Tibial artery (tissue), 4 donors: ENCODE measurements around the gene MCHR1.

ENCODE experiments used
- DNase-seq, 2 donors: peaks; one replicate each; pipeline ENCODE4 v3.0.0-alpha.2; 2019
- H3K27ac ChIP-seq, 2 donors: fragments of 200-600 bp; sonication (generic) in 1 of 2; 1 replicate in 1 of 2; 2 replicates in 1 of 2; pipeline ENCODE4 v1.5.1; 2018 to 2019; ENCODE audit warnings: mild to moderate bottlenecking in 1 of 2
- H3K27me3 ChIP-seq, 2 donors: fragments of 200-600 bp; sonication (generic) in 1 of 2; one replicate each; pipeline versions ENCODE4 v1.5.1 to v1.6.0; 2016 to 2019
- H3K36me3 ChIP-seq, 3 donors: fragments of 200-600 bp; sonication (generic) in 2 of 3; one replicate each; pipeline ENCODE4 v1.5.1; 2016 to 2019; ENCODE audit warnings: mild to moderate bottlenecking in 2 of 3
- H3K4me1 ChIP-seq, 4 donors: fragments of 200-600 bp; sonication (generic) in 2 of 4; 1 replicate in 3 of 4; 2 replicates in 1 of 4; pipeline ENCODE4 v1.5.1; 2016 to 2019
- H3K4me3 ChIP-seq, 2 donors: fragments of 200-600 bp; sonication (generic) in 1 of 2; 1 replicate in 1 of 2; 2 replicates in 1 of 2; pipeline ENCODE4 v1.5.1; 2018 to 2019; ENCODE audit warnings: mild to moderate bottlenecking in 2 of 2
- H3K9me3 ChIP-seq, 3 donors: fragments of 200-600 bp; sonication (generic) in 1 of 3; one replicate each; pipeline ENCODE4 v1.5.1; 2016 to 2019
- intact Hi-C: fragments of 100-400 bp; cut with DNase I; formaldehyde crosslinking; loops from one replicate; pipeline ENCODE4 v1.15.0; 2023; ENCODE audit warnings: low total_unique reads
- TF ChIP-seq, protein P1 (sequence below), 2 experiments: fragments of 200-600 bp in 1 of 2; fragments of 450-650 bp in 1 of 2; IDR thresholded peaks; one replicate each; pipeline ENCODE4 v1.5.1; 2017 to 2019; ENCODE audit warnings: antibody characterized with exemption in 2 of 2, mild to moderate bottlenecking in 1 of 2, moderate library complexity in 1 of 2

MCHR1 gene

DNA sequence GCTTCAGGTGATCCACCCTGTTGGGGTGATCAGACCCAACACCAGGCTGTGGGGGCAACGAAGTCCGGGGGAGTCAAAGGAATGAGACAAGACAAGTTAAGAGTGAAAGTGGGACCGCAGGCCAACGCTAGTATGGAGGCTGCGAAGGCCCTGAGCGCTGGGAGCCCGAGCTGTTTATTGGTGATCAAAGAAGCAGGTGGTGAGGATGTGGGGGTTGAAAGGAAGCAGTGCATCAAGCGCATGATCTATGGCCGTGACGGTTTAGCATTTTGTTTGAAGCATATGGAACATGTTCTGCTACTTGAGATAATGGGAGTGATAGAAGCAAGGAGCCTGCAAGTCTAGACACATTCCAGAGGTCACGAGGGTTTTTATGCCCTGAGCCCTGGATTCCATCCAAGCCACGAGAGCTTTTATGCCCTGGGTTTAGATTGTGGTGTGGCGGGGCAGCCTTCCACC is 49.5 kb downstream of the MCHR1 start:
- intact Hi-C loops: no loop called here
- Histone ChIP-seq H3K36me3 (no peaks in the 10 kb centered on the region), H3K4me1 (peaks cover 0 to 11% (median 9%) of the 10 kb centered on the region in 4 donors), H3K9me3 (no peaks in the 10 kb centered on the region), H3K27me3 (no peaks in the 10 kb centered on the region), H3K4me3 (no peak overlapping the region), H3K27ac (no peak overlapping the region)
- DNase-seq: no peak
- TF ChIP-seq, protein P1, sequence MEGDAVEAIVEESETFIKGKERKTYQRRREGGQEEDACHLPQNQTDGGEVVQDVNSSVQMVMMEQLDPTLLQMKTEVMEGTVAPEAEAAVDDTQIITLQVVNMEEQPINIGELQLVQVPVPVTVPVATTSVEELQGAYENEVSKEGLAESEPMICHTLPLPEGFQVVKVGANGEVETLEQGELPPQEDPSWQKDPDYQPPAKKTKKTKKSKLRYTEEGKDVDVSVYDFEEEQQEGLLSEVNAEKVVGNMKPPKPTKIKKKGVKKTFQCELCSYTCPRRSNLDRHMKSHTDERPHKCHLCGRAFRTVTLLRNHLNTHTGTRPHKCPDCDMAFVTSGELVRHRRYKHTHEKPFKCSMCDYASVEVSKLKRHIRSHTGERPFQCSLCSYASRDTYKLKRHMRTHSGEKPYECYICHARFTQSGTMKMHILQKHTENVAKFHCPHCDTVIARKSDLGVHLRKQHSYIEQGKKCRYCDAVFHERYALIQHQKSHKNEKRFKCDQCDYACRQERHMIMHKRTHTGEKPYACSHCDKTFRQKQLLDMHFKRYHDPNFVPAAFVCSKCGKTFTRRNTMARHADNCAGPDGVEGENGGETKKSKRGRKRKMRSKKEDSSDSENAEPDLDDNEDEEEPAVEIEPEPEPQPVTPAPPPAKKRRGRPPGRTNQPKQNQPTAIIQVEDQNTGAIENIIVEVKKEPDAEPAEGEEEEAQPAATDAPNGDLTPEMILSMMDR (IDR thresholded peaks at IDR 0.05): no peak

DNA sequence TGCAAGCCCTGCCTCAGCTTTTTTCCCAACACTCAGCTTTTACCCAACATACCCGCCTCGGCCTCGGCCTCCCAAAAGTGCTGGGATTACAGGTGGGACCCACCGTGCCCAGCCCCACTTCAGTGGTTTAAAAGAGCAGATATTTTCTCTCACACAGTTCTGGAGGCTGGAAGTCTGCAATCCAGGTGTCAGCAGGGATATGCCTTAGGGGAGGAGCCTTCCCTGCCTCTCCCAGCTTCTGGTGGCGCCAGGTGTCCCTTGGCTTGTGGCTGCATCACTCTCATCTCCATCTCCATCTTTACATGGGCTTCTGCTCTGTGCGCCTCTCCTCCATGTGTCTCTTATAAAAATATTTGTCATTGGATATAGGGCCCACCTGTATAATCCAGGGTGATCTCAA is 50.0 kb downstream of the MCHR1 start:
- H3K4me1 ChIP-seq: peaks cover 0 to 11% (median 9%) of the 10 kb centered on the region in 4 donors

More for the DNA sequence above, 50.0 kb downstream of the MCHR1 start:
- H3K27ac ChIP-seq: no peak overlapping the region
- no peak for DNase-seq
- intact Hi-C loops: no loop called here
- H3K9me3 ChIP-seq: no peaks in the 10 kb centered on the region
- H3K27me3 ChIP-seq: no peaks in the 10 kb centered on the region
- H3K4me3 ChIP-seq: no peak overlapping the region
- TF ChIP-seq, protein P1 (IDR thresholded peaks at IDR 0.05): no peak
- H3K36me3 ChIP-seq: no peaks in the 10 kb centered on the region
